ENCODE data around the gene CD93. TPM values are rescaled to one million over a fixed set of nuclear protein-coding genes. Genes with fewer than 3 reads are reported as not detected.

The CD93 gene
- under 0.01 and 0.13 TPM in 2 replicates for total RNA-seq

GRCh38 chr20:23086056-23086566 lies at the start of gene CD93:
CD93 (minus strand) TSS chr20:23086324; CDS start chr20:23086192, 132 bp downstream.
- DNase-seq (ENCODE audit: low read depth) = no peak
- FAIRE-seq = no peak
- Histone ChIP-seq H3K36me3 (ENCODE audit: control insufficient read depth, insufficient read depth, low read length) (no peaks in the 10 kb centered on the region), H3K4me3 (ENCODE audit: low read depth, low read length) (no peak within 1 kb of the TSS), H3K27me3 (ENCODE audit: control insufficient read depth, insufficient read depth, low read length) (no peaks in the 10 kb centered on the region)
- TF ChIP-seq CTCF (IDR thresholded peaks at IDR 0.05; ENCODE audit: insufficient read depth, low read length, severe bottlenecking) = no peak

GRCh38 chr20:23133560-23133998 lies 47.5 kb upstream of the CD93 start:
- Histone ChIP-seq H3K36me3 (ENCODE audit: control insufficient read depth, insufficient read depth, low read length) (no peaks in the 10 kb centered on the region), H3K27me3 (ENCODE audit: control insufficient read depth, insufficient read depth, low read length) (no peaks in the 10 kb centered on the region), H3K4me3 (ENCODE audit: low read depth, low read length) (no peak overlapping the region)
- DNase-seq (ENCODE audit: low read depth) (no peak), FAIRE-seq (no peak)
- TF ChIP-seq CTCF (IDR thresholded peaks at IDR 0.05; ENCODE audit: insufficient read depth, low read length, severe bottlenecking) = no peak

GRCh38 chr20:23132930-23133559 lies 46.9 kb upstream of the CD93 start:
- Histone ChIP-seq H3K27me3 (ENCODE audit: control insufficient read depth, insufficient read depth, low read length) (no peaks in the 10 kb centered on the region), H3K4me3 (ENCODE audit: low read depth, low read length) (no peak overlapping the region), H3K36me3 (ENCODE audit: control insufficient read depth, insufficient read depth, low read length) (no peaks in the 10 kb centered on the region)
- FAIRE-seq (no peak), DNase-seq (ENCODE audit: low read depth) (no peak)
- TF ChIP-seq CTCF (IDR thresholded peaks at IDR 0.05; ENCODE audit: insufficient read depth, low read length, severe bottlenecking) = no peak

GRCh38 chr20:23132293-23132929 lies 46.3 kb upstream of the CD93 start:
- TF ChIP-seq CTCF (IDR thresholded peaks at IDR 0.05; ENCODE audit: insufficient read depth, low read length, severe bottlenecking) = no peak
- FAIRE-seq (no peak), DNase-seq (ENCODE audit: low read depth) (no peak)
- Histone ChIP-seq H3K4me3 (ENCODE audit: low read depth, low read length) (no peak overlapping the region), H3K27me3 (ENCODE audit: control insufficient read depth, insufficient read depth, low read length) (no peaks in the 10 kb centered on the region), H3K36me3 (ENCODE audit: control insufficient read depth, insufficient read depth, low read length) (no peaks in the 10 kb centered on the region)

- TF ChIP-seq CTCF (IDR thresholded peaks at IDR 0.05; ENCODE audit: insufficient read depth, low read length, severe bottlenecking) = no peak
- Histone ChIP-seq H3K4me3 (ENCODE audit: low read depth, low read length) (no peak overlapping the region), H3K27me3 (ENCODE audit: control insufficient read depth, insufficient read depth, low read length) (no peaks in the 10 kb centered on the region), H3K36me3 (ENCODE audit: control insufficient read depth, insufficient read depth, low read length) (no peaks in the 10 kb centered on the region)
- DNase-seq (ENCODE audit: low read depth) (no peak), FAIRE-seq (no peak)
Observed at GRCh38 chr20:23131766-23132165, 45.6 kb upstream of the CD93 start.

Measured in bronchial epithelial cell (primary cell).